Measurements from ENCODE around the gene STOML1. TPM values are rescaled to one million over a fixed set of nuclear protein-coding genes. Genes with fewer than 3 reads are reported as not detected.
A peak's percentile ranks its signal among the peaks of the same experiment; 100 is the strongest.

Gene STOML1
- polyA plus RNA-seq, 2 of the 4 experiments (the other 2 are of a cell fraction): 4.3 to 4.9 TPM

DNA sequence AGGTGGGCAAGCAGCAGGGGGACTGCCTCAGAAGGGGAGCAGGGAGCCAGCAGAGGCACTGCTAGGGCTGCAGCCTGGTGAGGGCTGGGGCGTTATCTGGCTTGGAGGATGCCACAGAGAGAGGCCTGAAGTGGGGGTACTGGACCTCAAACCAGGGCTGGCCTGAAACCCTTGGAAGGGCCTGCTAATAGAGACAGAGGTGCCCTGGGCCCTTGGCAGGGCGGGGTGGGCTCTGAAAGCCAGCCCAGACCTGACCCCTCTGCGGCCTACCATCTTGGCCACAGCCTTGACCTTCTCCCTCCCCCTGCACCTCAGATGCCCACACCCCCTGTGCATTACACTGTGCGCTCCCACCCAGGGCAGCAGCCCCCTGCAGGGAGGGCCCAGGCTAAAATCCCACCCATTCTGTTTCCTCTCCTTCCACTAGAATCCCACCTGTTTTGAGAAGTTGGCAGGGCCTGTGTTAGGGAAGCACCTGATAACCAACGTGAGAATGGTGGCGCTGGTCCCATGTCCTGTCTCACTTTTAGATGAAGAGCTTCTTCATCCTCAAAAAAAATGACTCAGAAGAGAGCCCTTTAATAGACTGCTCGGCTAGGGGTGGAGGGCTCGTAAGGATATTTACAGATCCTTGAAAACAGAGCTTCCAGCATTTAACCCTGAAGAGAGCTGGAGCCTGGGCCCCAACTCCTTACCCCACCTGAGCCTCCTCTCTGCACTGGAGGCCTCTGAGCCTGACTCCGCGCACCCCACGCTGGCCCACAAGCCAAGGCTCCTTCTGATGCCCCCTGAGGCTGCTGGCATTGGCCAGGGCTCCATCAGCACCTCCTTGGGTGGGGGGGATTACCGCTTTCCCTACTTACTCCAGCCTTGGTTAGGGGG, 36.0 kb downstream of the STOML1 start:
- TF ChIP-seq POLR2AphosphoS2 (conservative IDR thresholded peaks at IDR 0.05; ENCODE audit: low read length) (no peak), MAZ (IDR thresholded peaks at IDR 0.05; ENCODE audit: borderline replicate concordance, low read depth, low read length) (no peak), CEBPB (IDR thresholded peaks at IDR 0.05) (no peak), PHF8 (IDR thresholded peaks at IDR 0.05; ENCODE audit: borderline replicate concordance, low read depth) (no peak), GATA3 (IDR thresholded peaks at IDR 0.05; ENCODE audit: borderline replicate concordance) (no peak), RNF2 (IDR thresholded peaks at IDR 0.05; ENCODE audit: borderline replicate concordance, low read depth) (no peak), TP53 (CRISPR knock-in tag; IDR thresholded peaks at IDR 0.05) (no peak), CHD4 (IDR thresholded peaks at IDR 0.05; ENCODE audit: borderline replicate concordance) (no peak), KDM1A (IDR thresholded peaks at IDR 0.05; ENCODE audit: low read depth) (no peak), EP300 (IDR thresholded peaks at IDR 0.05) (no peak)
- TF ChIP-seq, protein P1, sequence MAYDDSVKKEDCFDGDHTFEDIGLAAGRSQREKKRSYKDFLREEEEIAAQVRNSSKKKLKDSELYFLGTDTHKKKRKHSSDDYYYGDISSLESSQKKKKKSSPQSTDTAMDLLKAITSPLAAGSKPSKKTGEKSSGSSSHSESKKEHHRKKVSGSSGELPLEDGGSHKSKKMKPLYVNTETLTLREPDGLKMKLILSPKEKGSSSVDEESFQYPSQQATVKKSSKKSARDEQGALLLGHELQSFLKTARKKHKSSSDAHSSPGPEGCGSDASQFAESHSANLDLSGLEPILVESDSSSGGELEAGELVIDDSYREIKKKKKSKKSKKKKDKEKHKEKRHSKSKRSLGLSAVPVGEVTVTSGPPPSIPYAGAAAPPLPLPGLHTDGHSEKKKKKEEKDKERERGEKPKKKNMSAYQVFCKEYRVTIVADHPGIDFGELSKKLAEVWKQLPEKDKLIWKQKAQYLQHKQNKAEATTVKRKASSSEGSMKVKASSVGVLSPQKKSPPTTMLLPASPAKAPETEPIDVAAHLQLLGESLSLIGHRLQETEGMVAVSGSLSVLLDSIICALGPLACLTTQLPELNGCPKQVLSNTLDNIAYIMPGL (CRISPR knock-in tag; IDR thresholded peaks at IDR 0.05; ENCODE audit: borderline replicate concordance): no peak
- TF ChIP-seq, protein P2, sequence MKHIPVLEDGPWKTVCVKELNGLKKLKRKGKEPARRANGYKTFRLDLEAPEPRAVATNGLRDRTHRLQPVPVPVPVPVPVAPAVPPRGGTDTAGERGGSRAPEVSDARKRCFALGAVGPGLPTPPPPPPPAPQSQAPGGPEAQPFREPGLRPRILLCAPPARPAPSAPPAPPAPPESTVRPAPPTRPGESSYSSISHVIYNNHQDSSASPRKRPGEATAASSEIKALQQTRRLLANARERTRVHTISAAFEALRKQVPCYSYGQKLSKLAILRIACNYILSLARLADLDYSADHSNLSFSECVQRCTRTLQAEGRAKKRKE (CRISPR knock-in tag; IDR thresholded peaks at IDR 0.05; ENCODE audit: low read depth): no peak
- TF ChIP-seq, protein P3, sequence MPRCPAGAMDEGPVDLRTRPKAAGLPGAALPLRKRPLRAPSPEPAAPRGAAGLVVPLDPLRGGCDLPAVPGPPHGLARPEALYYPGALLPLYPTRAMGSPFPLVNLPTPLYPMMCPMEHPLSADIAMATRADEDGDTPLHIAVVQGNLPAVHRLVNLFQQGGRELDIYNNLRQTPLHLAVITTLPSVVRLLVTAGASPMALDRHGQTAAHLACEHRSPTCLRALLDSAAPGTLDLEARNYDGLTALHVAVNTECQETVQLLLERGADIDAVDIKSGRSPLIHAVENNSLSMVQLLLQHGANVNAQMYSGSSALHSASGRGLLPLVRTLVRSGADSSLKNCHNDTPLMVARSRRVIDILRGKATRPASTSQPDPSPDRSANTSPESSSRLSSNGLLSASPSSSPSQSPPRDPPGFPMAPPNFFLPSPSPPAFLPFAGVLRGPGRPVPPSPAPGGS (IDR thresholded peaks at IDR 0.05): no peak
- TF ChIP-seq, protein P4, sequence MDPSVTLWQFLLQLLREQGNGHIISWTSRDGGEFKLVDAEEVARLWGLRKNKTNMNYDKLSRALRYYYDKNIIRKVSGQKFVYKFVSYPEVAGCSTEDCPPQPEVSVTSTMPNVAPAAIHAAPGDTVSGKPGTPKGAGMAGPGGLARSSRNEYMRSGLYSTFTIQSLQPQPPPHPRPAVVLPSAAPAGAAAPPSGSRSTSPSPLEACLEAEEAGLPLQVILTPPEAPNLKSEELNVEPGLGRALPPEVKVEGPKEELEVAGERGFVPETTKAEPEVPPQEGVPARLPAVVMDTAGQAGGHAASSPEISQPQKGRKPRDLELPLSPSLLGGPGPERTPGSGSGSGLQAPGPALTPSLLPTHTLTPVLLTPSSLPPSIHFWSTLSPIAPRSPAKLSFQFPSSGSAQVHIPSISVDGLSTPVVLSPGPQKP (IDR thresholded peaks at IDR 0.05; ENCODE audit: low read depth, low read length): no peak
- H3K27ac ChIP-seq: peak overlapping the region in 1 of 2 experiments; percentile 53; a peak in 2 of 6 replicates
- no peak for FAIRE-seq
- ChIA-PET CTCF (interaction anchor here (1.0 to 3.6 kb wide), 5 partner anchors 9 to 93 kb away, joined by 3 to 18 read pairs (median 5); no protein-coding TSS in a partner anchor), POLR2A (no interaction called here)
- H3K4me3 ChIP-seq: no peak overlapping the region
- H3K4me1 ChIP-seq: peaks cover 12% of the 10 kb centered on the region
- no peak for DNase-seq (ENCODE audit: low read depth in 1 of 2, low spot score in 1 of 2)
- WGBS (ENCODE audit: missing lambda C conversion rate): 90% methylated on average over 12 of the region's 12 CpGs
- no peak for ATAC-seq
- peak overlapping the region; percentile 56 for H3K4me2 ChIP-seq
- no peaks in the 10 kb centered on the region for H3K9me3 ChIP-seq

DNA sequence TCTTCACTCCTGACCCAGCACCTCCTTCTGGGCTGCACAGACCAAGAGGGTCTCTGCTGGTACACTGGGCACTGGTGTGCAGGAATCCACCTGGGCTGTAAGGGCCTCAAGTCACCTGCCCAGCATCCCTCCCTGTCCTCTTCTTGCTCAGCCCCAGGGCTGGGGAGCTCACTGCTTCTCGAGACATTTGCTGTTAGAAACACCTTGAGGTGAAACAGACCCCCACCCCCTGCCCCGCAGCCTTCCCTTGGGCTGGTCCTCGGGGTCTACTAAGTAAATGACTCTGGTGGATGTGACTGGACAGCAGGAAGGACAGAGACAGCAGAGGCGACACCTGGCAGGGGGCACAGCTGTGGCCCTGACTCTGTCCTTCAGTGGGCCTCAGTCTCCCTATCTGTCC, 36.8 kb downstream of the STOML1 start:
- Histone ChIP-seq H3K9me3 (no peaks in the 10 kb centered on the region), H3K4me3 (no peak overlapping the region), H3K27ac (no peak overlapping the region), H3K4me2 (no peak overlapping the region), H3K4me1 (peaks cover 12% of the 10 kb centered on the region)
- no peak for ATAC-seq
- CTCF ChIA-PET: interaction anchor here (0.7 to 4.6 kb wide), 3 partner anchors 10 to 367 kb away, joined by 3 to 64 read pairs (median 4); no protein-coding TSS in a partner anchor
- WGBS (ENCODE audit: missing lambda C conversion rate): 80% methylated on average over 3 of the region's 4 CpGs
- POLR2A ChIA-PET: no interaction called here
- FAIRE-seq: no peak
- no peak for DNase-seq (ENCODE audit: low read depth in 1 of 2, low spot score in 1 of 2)
- TF ChIP-seq, protein P4 (IDR thresholded peaks at IDR 0.05; ENCODE audit: low read depth, low read length): no peak
- TF ChIP-seq ZC3H11A (IDR thresholded peaks at IDR 0.05): no peak
- TF ChIP-seq, protein P5, sequence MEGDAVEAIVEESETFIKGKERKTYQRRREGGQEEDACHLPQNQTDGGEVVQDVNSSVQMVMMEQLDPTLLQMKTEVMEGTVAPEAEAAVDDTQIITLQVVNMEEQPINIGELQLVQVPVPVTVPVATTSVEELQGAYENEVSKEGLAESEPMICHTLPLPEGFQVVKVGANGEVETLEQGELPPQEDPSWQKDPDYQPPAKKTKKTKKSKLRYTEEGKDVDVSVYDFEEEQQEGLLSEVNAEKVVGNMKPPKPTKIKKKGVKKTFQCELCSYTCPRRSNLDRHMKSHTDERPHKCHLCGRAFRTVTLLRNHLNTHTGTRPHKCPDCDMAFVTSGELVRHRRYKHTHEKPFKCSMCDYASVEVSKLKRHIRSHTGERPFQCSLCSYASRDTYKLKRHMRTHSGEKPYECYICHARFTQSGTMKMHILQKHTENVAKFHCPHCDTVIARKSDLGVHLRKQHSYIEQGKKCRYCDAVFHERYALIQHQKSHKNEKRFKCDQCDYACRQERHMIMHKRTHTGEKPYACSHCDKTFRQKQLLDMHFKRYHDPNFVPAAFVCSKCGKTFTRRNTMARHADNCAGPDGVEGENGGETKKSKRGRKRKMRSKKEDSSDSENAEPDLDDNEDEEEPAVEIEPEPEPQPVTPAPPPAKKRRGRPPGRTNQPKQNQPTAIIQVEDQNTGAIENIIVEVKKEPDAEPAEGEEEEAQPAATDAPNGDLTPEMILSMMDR (IDR thresholded peaks at IDR 0.05): no peak
- TF ChIP-seq, protein P1 (CRISPR knock-in tag; IDR thresholded peaks at IDR 0.05; ENCODE audit: borderline replicate concordance): no peak
- no peak for TF ChIP-seq ZFP36 (IDR thresholded peaks at IDR 0.05; ENCODE audit: borderline replicate concordance, partially characterized antibody)
- TF ChIP-seq POLR2A (IDR thresholded peaks at IDR 0.05; ENCODE audit: low read length): no peak
- no peak for TF ChIP-seq NFE2L2 (conservative IDR thresholded peaks at IDR 0.05; ENCODE audit: low read length)
- TF ChIP-seq HOXB13 (CRISPR knock-in tag; IDR thresholded peaks at IDR 0.05; ENCODE audit: low read depth): no peak
- no peak for TF ChIP-seq RAD21 (conservative IDR thresholded peaks at IDR 0.05 in 1 of 2, IDR thresholded peaks at IDR 0.05 in 1 of 2)
- no peak for TF ChIP-seq BHLHE40 (IDR thresholded peaks at IDR 0.05; ENCODE audit: low read depth, low read length)
- TF ChIP-seq TFCP2L1 (CRISPR knock-in tag; IDR thresholded peaks at IDR 0.05): no peak
